ENCODE data around the gene ZNF892.

GRCh38 chr2:95185973-95186372 lies 21.3 kb upstream of the ZNF892 start:
- TF ChIP-seq EGR1 (IDR thresholded peaks at IDR 0.05; ENCODE audit: low read depth in 2 of 2) (no peak), FOXA1 (IDR thresholded peaks at IDR 0.05) (no peak), CTCF (IDR thresholded peaks at IDR 0.05; ENCODE audit: low read depth, low read length, missing input control) (no peak), TAF1 (conservative IDR thresholded peaks at IDR 0.05) (no peak), YY1 (IDR thresholded peaks at IDR 0.05) (no peak), MAX (IDR thresholded peaks at IDR 0.05) (no peak), JUND (IDR thresholded peaks at IDR 0.05) (no peak), RXRA (IDR thresholded peaks at IDR 0.05) (no peak)

Measured in liver (tissue), 3 donors.